NOMO-1 treated with dmso at 0.1 percent for 144 hours (cell line): ENCODE measurements around the gene COTL1.
"Not testable (repeated sequence)": the region's sequence is repeated elsewhere in the genome, so short reads cannot be mapped to it uniquely, and the experiment has no call there.

Source experiments
- DNase-seq: peaks from one replicate; lab custom pipeline; 2025; ENCODE audit not compliant: unreplicated experiment; lab: John Stamatoyannopoulos, UW

Gene COTL1

DNA sequence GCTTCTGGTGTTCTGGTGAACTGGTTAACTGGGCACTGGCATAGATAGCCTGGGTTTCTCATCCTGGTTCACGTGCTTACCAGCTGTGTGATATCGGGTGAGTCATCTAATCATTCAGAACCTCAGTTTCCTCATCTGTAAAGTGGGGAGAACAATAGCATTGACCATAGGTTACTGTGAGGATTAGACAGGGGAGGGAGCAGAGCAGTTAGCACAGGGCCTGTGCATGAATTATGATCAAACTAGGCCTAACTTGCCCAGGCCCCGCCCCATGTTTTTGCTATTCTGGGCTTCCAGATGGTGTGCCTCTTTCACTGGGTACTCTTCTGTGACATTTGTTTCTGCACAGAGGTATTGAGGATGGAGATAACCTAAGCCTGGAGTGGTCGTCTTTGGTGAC is 25.8 kb upstream of the COTL1 start:
- DNase-seq, result peak; percentile 31

- DNase-seq, result peak; percentile 57
Measured at GRCh38 chr16:84643180-84643583, 25.3 kb upstream of the COTL1 start.

DNA sequence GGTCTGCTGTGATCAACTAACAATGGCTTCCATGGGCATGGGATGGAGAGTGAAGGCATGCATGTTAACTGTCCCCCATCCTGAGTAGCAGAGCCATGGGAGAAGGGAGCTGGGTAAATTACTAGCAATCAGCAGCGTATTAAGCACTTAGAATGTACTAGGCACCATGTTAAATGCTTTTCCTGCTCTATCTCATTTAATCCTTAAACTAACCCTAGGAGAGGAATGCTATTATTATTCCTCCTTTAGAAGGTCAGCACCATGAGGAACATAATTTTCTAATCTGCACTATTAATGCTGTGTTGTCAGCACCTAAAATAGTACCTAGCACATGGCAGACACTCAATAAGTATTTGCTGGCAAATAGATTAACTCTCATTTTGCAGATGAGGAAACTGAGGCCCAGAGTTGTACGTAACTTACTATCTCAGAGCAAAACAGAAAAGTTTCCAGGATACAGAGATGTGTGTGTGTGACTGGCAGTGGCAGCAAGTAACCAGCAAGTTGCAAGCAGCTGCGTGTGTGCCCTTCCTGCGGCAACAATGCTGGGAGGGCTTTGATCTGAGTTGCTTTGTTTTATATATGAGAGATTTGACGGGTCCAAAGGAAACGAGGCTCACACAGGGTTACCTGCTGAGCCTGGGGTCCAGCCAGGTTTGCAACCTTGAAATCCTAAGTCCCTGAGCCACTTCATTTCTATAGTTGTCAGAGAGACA is 23.9 kb upstream of the COTL1 start:
- no peak for DNase-seq

GRCh38 chr16:84640145-84640544 is 22.3 kb upstream of the COTL1 start:
- DNase-seq, result no peak

DNA sequence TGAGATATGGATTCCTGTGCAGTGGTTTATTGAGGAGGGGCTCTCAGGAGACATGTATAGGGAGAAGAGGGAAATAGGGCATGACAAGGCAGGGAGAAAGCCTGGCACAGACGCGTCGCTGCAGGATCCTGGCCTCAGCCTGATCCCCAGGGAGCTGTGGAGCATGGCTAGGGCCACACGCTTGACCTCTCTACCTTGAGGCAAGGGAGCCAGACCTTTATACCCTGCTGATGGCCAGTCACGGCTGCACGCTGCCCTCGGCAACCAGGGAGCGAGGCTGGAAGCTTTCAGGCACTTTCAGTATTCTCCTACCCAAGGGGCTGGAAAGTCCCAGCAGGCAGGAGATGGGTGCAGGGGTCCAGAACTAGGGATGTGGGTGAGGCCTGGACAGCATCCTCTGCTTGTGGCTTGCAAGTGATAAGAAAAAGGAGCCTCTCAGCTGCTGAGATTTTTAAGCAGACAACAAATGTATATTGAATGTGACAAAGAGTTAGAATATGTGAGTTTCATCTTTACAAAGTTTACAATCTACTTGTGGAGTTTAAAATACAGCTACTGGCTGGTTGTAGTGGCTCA is 20.4 kb upstream of the COTL1 start:
- no peak for DNase-seq

DNA sequence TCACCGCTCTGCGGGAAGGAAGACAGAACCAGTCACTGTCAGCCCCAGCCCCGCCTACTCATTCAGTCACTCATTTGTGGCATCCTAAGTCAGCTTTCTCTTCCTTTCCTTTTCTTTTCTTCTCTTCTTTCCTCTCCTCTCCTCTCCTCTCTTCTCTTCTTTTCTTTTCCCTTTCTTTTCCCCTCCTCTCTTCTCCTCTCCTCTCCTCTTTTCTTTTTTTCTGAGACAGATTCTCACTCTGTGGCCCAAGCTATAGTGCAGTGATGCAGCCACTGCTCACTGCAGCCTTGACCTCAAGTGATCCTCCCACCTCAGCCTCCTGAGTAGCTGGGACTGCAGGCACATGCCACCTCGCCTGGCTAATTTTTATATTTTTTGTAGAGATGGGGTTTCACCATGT is 19.8 kb upstream of the COTL1 start:
- DNase-seq, result no peak

GRCh38 chr16:84635702-84636101 is 17.8 kb upstream of the COTL1 start:
- DNase-seq, result no peak

GRCh38 chr16:84633622-84634021 is 15.7 kb upstream of the COTL1 start:
- DNase-seq, result no peak

DNA sequence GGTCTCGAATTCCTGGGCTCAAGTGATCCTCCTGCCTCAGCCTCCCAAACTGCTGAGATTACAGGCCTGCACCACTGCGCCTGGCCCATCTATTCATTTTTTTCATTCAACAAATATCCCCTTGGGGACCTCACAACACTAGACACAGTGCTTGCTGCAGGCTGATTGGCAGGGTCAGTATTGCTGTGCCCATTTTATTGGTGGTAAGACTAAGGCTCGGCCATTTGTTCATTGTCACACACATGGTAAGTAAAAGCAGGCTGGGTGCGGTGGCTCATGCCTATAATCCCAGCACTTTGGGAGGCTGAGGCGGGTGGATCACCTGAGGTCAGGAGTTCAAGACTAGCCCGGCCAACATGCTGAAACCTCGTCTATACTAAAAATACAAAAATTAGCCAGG is 15.0 kb upstream of the COTL1 start:
- DNase-seq, result not testable (repeated sequence)

- DNase-seq, result no peak
Measured at GRCh38 chr16:84631886-84632285, 14.0 kb upstream of the COTL1 start.

DNA sequence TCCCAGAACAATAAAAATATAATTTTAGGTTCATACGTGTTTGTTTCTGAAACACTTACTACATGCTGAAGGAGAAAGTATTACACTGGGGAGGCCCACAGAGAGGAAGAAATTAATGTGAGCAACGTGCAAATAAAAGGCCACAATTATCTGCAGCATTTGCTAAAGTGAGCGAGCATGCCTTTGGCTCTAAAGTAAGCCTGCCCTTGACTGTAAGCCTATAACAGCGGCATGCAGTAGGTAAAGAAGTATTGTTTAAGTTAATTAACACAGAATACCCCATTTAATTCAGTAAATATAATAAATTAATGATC is 13.2 kb upstream of the COTL1 start:
- DNase-seq, result no peak

DNA sequence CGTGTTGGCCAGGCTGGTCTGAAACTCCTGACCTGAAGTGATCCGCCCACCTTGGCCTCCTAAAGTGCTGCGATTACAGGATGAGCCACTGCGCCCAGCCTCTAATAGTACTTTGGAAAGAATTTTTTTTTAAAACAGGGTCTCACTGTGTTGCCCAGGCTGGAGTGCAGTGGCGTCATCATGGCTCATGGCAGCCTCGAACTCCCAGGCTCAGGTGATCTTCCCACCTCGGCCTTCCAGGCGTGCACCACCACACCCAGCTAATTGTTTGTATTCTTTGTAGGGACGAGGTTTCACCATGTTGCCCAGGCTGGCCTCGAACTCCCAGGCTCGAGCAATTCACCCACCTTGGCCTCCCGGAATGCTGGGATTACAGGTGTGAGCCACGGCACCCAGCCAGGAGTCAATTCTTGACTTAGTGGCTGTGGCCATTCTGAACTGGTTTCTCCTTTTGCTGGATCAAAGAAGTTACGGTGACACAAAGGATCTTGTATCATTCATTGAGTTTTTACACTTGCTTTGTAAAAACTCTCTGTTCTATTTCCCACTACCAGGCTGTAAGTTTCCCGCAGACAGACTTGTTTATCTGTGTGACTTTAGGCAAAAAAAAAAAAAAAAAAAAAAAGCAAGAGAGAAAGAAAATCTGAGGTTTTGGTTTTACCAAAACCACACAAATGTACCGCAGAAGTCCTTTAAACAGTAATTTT is 12.7 kb upstream of the COTL1 start:
- DNase-seq, result no peak

DNA sequence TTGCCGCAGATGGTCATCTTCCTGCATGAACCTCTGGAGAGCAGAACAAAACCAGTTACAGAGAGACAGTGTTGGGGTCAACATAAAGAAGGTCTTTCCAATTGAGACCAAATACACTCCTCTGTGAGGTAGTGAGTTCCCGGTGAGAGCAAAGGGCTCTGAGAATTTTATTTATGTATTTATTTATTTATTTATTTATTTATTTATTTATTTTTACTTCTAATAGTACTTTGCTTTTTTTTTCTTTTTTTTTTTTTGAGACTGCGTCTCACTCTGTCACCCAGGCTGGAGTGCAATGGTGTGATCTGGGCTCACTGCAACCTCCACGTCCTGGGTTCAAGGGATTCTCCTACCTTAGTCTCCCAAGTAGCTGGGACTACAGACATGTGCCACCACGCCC is 12.1 kb upstream of the COTL1 start:
- no peak for DNase-seq

DNA sequence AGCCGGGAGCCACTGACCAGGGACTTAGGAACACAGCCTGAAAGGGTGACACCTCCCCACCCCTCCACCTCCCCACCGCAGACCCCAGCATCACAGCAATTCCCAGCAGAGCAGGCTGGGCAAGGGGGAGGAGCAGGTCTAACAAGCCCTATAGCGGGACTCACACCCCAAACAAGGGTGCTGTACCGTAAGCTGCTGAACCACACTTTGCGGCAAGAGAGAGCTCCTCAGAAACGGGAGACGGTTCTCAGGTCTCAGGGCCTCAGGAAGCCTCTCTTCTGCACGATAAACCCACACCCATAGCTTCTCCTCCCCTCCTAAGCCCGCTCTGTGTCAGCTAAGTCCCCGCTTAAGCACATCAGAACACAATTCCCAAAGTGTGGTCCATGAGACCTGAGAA is 11.7 kb upstream of the COTL1 start:
- DNase-seq, result no peak

DNA sequence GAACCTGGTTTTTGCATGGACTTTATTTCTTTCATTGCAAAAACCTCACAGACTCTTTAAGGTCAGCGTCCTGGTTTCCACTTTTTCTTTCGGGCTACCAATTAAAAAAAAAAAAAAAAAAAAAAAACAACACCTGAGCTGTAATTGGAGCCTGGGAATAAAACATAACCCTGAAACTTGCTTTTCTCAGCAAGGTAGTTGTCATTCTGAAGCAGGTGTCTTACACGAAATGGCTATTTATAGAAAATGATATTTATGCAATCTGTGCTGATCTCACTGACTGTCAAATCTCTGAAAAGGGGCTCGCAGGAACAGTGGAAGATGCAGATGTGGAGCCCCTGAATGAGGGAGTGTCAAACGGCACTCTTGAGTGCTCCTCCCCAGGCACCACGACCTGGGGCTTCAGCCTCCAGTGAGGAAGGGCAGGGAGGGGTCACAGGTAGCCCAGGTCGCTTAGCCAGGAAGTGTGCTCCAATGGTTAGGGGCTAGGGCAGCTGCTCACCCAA is 10.4 kb upstream of the COTL1 start:
- DNase-seq, result no peak

DNA sequence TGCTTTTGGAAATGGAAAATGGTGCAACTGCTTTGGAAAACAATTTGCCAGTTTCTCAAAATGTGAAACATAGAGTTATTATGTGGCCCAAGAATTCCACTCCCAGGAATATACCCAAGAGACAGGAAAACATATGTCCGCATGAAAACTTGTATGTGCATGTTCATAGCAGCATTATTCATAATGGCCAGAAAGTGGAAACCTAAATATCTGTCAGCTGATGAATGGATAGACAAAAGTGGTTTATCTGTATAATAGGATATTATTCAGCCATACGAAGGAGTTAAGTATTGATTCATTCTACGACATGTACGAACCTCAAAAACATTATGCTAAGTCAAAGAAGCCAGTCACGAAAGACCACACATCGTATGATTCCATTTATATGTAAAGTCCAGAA is 7.7 kb upstream of the COTL1 start:
- DNase-seq, result no peak

- not testable (repeated sequence) for DNase-seq
Measured at GRCh38 chr16:84620913-84621312, 3.0 kb upstream of the COTL1 start.

DNA sequence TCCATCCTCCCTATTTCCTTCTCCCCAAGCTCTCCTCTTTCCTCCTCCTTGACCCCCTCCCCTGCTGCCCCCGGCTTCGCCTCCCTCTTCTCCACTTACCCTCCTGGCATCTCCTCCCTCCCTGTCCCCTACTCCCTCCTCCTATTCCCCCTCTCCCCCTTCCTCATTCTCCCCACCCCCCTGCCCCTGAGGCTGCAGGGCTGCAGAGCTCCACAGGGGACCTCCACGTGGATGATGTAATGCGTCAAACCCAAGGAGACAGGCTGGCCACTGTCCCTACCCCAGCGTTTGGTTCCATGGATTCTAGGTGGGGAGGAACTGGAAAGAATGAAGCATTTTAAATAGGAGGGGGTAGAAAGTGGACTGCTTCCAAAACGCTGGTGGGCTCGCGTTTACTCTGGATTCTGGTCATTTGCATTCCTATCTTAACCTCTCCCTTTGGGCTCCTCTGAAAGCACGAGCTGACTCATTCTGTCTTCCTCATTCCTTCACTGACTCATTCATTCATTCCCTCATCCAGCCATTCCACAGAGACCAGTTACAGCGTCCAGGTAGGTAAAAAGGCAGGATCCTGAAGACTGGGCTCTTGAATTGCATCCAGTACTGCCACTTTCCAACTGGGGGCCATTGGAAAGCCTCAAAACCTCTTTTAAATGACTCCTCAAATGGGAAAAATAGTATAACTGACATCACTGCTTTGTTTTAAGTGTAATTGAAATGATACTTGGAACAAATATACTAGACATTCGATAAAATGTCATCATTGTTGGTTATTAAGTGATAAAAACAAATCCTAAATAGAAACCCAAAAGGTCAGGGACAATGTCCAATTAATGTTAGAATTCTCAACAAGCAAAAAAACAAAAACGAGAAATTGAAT is 943 bp upstream of the COTL1 start:
- DNase-seq, result peak; percentile 27

- no peak for DNase-seq
Measured at GRCh38 chr16:84617041-84617790, 662 bp downstream of the COTL1 start.

DNA sequence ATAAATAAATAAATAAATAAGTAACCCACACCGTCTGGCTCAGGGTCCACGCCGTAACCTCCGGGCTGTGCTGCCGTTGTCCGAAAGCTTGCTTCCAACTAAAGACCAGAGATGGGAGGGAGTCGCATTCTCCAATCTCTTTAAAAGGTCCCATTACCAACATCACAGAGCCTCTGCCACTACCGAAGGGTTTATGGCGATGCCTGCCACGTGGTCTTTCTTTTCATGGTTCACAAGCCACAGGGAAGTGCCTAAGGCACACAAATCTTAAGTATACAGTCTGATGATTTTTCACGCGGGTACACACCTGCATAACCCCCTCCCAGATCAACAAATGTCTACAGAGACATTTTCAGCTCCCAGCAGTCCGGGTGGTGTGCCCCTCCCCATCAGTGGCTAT is 1.4 kb downstream of the COTL1 start:
- DNase-seq, result no peak
